Stimulated activated CD8-positive, alpha-beta memory T cell treated with anti-CD3 and anti-CD28 coated beads, Interleukin-15, amount 100 ng/mL, for 1 hour (primary cell): ENCODE data around the gene OSBPL6.

Experiments
- DNase-seq: peaks from one replicate; pipeline ENCODE4 v3.0.0-alpha.2; 2020; ENCODE audit warnings: low read depth

The OSBPL6 gene

DNA sequence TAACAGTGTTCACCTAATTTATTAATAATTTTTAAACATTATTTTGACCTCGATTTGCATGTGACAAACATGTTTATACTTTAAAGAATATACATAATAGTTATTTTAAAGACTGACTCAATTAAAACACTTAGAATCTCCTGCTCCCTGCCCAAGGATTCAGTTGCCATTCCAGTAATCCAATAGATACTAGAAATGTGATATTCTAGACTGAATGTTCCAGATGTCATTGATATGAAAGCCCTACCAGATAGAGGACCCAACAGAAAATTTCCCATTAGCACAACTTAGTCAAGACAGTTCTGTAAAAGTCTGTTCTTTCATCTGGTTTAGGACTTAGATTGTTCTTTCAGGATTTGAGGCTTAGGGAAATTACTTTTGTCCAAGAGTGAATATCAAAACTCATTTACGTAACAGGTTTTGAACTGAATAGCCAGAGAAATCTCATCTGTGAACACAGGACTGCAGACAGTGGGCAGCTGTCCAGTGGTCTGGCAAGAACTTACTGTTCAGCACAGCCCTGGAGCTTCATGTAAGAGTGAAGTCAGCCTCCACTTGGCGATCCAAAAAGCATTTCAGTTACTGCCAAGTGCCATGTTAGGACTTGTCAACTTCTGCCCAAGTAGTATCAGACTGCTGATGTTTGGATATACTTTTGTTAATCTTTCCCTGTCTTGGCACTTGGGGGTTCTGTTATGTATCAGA, 77.5 kb downstream of the OSBPL6 start:
- no peak for DNase-seq

DNA sequence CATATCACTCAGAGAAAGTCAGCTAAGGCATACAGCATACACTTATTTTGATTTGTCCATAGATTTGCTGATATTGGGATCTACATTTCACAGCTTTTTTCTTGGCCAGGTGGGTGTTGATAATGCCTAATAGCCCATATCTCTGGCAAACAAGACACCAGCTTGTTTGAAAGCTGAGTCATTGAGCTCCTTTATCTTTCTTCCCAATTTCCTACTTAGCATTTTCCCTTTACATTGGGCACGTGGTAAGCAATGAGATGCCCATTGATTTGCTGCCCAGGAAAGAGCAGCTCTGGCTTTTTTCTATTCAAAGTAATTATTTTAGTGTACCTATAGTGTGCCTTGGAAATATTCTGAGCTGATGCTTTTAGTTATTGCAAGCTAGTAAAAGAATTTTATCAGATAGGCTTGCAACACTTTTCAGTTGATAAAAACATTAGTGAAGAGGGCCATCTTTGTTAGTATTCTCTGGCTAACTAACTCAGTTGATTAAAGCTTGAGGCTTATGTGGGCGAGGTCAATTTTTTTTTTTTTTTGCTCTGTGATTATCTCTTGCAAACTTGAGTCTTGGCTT, 79.6 kb downstream of the OSBPL6 start:
- no peak for DNase-seq

DNA sequence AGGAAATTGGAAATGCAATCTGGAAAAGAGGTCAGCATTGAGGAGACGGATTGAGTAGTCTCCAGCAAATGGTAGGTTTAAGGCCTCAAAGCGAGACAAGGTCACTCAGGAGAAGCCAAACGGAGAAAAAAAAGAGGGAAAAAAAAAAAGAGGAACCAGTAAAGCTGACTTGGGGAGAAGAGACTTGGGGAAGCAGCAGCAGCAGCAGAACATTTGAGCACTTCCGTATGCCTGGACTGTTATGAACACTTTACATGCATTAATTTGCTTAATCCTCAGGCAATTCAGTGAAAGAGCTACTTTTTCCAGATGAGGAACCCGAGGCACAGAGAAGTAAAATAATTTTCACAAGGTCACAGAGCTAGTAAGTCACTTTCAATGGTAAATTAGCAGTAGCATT, 81.3 kb downstream of the OSBPL6 start:
- no peak for DNase-seq

DNA sequence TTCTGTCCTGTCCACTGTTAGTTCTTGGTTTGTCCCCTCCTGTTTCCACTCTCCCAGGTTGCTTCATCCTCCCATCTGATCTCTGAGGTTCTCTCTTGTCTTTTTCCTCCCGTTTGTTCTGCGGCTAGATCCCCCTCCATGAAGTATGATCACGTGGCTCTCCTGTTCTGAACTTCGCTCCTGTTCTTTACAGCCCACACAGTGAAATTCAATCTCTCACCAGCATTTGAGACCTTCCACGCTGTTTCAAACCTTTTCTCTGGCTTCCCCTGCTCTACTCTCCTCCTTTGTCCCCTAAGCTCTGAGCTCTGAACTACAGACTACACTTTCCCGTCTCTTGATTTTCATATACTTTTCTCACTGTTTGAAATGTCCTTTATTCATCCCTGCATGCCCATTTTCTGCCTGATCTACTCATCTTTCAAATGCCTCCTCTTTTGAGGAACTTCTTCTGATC, 83.5 kb downstream of the OSBPL6 start:
- no peak for DNase-seq

DNA sequence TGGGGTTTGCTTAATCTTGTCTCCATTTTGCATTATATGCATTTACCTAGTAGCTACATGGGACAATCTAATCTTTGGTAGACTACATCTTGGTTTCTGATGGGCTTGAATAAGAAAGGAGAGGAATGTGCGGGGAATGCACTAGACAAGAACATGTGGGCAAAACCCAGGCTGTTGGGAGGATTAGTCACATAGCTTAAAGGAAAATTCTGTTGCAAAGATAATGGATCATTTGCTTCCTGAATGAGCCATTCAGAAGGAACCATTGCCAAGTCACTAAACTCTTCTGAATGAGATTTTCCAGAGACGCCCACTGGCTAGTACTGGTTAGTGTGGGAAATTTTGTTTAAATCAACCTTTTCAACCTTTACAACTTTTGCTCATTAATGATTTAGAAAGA, 84.8 kb downstream of the OSBPL6 start:
- DNase-seq, result no peak

DNA sequence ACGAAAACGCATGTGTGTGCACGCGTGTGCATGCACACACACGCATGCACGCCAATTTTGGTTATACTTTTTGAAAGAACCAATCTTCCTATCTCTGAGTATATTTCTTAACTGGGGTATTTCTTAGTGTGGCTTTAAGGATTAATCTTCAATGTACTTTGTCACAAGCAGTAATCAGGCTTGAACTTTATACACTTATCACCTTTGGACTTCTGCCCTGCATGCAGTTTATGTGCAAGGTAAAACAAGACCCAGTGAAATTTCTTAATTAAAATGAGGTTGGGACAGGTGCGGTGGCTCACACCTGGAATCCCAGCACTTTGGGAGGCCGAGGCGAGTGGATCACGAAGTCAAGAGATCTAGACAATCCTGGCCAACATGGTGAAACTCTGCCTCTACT, 85.3 kb downstream of the OSBPL6 start:
- DNase-seq, result no peak

DNA sequence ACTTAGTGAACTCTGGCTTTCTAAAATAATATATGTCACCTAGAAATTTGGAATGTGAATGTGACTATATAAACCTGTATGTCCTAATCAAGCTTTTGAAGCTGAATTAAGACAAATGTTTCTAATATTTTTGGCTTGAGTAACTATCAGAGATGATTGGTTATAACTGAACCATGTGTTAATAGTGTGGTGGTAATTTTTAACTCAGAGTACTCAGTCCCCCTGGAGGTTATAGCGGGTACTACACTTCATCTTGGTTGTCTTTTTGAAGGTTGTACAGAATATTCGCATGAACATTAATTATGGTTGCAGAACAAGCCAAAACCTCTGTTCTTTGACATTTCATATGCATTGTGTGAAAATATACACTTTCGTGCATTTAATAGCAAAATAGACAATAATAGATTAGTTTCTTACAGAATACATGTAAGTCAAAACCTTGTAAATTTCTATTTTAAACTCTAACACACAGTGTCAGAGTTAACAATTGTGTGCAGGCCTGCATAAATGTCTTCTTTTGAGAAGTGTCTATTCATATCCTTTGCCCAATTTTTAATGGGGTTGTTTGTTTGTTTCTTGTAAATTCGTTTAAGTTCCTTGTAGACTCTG, 86.0 kb downstream of the OSBPL6 start:
- DNase-seq, result peak; percentile 14

DNA sequence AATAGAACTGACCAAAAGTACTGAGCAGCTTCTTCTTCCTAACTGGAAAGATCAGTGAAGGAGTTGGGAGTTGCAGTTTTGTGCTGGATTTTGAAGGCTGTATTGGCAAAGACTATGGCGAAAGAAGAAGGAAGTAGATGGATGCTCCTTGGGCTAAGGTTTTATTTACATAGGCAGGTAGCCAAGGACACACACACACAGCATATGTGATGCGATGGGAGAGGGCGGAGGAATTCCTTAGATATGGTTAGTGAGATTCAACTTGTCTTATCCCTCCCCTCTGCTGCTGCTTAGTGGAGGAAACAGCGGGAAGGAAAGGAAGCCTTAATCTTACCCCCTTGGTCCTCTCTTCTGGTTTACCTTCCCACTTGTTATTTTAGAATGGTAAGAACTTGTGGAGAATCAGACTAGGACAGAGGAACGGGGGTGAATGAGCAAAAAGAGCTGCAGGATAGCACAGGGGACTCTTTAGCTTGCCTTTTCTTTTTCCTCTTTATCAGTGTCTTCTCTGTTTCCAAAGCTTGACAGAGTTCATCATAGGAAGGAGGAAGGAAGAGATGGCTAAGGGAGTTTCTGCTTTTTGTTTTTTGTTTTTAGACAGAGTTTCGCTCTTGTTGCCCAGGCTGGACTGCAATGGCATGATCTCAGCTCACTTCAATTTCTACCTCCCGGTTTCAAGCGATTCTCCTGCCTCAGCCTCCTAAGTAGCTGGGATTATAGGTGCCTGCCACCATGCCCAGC, 87.9 kb downstream of the OSBPL6 start:
- DNase-seq, result no peak

DNA sequence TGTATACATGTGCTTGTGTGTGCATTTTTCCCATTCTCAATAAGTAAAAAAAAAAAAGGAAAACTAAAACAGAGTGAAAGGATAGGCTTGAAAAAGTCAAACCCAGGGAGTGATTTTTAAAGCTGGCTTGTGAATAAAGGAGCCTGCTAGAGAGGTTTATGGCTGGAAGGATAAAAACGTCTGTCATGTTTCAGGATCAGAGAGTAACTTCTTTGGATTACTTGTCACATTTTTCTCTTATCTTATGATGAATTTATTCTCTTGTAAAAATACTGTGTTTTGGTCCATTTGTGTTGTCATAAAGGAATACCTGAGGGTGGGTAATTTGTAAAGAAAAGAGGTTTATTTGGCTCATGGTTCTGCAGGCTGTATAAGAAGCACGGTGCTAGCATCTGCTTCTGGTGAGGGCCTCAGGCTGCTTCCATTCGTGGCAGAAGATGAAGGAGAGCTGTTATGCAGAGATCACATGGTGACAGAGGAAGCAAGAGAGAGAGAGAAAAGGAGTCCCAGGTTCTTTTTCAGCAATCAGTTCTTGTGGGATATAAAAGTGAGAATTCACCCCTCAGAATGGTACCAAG, 89.1 kb downstream of the OSBPL6 start:
- no peak for DNase-seq

DNA sequence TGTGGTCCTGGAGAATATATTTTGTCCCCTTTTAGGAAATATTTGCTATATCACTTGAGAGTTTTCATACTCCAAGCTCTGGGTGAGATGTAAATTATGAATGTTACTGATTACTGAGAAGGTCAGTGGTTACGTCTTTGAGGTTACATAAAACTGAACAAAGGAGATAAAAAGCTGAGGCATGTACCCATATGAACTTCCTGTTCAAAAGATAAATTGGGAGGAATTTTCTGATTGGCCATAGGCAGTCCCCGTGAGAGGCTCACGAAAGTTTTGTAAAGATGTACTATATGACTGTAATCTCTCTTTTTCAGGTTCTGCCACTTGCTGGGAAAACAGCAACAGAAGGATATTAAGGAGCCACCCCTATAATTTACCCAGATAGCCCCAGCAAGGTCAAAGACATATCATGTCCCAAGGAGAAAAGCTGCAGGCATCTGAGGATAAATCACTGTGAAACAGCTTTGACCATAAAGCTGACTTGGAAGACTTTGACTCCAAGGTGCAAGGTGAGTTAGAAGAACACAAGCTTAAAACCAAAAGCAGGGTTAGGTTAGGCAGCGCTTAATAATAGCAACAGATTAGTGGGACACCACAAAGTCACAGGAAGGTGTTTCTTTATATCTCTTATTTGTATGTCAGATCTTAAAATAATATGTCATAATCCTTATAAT, 90.4 kb downstream of the OSBPL6 start:
- DNase-seq, result no peak

DNA sequence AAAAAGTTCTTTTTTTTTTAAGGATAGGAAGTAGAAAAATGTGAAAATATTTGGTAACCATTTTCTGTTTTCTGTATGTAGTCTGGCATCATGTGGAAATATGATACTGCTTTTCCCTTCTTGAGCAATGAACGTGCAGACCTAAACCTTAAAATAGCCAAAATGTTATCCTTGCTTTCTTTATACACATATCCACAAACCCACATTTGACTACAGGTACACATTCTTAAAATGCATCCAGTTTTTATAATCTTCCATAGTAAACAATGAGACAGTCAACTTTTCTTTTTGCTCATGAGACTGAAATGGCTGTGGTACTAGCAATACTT, 90.9 kb downstream of the OSBPL6 start:
- DNase-seq, result no peak

DNA sequence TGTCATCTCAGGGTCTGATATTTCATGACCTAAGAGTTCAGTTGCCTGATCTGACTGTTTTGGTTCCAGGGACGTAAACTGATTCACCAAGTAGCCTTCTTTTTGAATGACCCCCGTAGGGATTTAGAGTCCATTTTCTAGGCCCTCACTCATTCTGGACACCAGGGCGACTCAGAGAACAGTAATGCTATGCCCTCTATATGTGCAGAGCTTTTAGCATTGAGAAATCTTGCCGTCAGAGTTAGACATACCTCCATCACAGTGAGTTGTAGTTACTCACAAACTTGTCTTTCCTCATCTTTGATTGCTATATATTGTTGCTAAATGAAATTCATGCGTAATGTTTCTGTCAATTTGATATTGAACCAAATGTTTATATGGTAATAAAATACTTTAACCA, 92.3 kb downstream of the OSBPL6 start:
- DNase-seq, result no peak

DNA sequence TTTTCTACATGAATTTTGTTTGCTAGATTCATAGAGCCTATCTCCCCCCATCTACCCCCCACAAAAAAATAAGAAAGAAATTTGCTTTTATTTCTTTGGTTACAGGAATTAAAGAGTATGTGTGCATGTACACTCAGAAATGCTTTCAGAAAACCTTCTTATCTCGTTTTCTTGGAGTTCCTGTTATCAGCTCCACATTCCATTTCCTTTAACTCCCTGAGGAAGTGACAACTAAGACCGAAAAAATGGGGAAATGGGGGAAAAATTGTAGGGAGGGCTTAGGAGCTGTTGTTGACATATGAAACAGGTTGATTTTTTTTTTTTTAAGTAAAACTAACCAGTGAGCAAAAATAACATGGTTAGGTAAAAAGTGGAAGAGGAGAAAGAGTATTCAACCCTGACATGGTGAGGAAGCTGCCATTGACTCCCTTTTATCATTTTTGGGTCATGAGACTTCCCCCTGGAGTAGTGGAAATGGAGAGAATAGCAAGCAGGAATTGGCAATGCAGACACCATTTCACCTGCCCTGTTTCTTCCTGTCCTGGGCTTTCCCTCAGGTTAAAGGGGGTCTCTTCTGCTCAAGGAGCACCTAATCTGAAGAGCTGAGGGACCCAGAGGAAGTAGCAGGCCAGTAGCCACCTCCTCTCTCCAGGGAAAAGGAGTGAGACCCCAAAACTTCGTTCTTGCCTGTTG, 93.5 kb downstream of the OSBPL6 start:
- DNase-seq, result no peak

DNA sequence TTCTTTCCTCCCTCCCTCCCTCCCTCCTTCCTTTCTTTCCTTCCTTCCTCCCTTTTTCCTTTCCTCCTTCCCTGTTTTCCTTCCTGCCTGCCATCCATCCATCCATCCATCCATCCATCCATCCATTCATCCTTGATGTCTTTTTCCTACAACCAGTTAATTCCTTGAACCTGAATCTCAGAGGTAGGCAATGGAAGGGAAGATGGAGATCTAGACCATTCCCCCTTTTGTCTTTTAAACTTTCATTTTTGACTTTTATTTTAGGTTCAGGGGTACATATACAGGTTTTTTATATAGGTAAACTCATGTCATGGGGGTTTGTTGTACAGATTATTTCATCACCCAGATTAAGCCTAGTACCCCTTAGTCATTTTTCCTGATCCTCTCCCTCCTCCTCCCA, 97.4 kb downstream of the OSBPL6 start:
- DNase-seq, result no peak

DNA sequence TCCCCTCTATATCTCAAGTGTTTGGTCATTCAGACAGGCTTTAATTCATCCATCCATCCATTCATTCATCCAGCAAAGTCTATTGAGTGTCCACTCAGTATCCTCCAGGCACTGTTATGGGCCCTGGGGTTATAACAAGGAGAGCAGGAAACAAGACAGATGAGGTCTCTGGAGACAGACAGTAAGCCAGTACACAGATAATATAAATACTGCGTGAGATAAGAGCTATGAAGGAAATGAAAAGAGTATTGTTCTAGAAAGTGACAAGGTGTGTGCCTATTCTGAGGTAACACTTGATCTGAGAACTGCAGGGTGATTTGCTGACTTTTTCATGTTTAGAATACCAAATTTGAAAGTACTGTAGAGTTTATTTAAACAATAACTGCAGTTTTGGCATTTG, 98.3 kb downstream of the OSBPL6 start:
- DNase-seq, result no peak

DNA sequence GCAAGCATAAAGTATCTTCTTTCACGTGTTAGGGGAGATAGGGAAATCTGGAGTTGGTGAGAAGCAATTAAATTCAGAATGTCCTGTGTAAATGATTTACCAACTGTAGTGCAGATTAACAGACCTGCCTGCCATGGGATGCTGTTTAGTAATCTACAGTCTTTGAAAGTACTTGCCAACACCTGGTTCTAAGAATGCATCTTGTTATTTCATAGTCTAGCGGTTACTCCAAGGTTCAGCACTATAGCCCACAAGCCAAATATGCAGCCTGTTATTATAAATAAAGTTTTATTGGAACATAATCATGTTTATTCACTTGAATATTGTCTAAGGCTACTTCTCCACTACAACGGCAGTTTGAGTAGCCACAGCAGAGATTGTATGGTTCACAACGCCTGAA, 100.8 kb downstream of the OSBPL6 start:
- DNase-seq, result no peak

DNA sequence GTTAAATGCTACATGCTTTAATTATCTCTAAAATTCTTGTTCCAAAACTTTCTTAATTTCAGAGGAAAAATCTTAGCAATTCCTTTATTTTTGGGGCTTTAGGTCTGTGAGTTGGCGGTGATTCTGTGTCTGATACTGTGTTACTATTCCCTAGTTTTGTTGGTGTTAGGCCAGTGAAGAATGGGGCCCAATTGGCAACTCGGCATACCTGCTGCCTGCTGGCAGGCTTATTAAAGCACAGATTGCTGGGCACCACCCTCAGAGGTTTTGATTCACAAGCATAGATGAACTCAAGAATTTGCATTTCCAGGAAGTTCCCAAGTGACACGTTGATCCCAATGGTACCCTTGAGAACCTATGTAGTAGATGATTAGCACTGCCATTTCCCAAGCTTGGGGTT, 101.6 kb downstream of the OSBPL6 start:
- DNase-seq, result no peak

DNA sequence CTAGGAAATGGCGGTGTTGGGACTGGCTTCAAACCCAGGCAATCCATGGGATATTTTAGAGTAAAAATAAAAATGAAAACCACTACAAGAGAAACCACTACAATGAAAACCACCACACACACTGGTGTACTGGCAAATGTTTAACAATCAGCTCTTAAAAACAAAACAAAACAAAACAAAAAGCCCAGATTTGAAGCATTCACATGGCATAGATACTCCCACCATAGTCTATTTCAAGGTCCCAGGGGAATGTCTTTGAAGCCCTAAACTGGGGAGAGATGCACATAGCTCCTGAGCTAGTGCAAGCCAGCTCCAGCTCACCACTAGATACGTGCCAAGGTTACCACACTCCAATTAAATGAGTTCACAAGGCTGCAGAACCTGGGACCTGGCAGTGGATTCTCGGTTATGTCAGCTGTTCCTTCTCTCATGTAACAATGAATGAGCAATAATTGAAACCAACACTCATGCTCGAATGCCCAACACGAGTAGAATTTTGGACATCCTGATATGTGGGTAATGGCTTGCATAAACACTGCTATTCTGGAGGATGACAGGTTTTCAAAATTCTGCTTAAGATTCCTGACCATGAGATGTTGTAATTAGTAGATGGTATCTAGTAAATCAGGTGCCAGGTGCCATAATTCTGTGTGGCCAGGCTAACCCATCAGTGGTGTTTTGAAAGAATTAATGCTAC, 102.2 kb downstream of the OSBPL6 start:
- DNase-seq, result no peak

DNA sequence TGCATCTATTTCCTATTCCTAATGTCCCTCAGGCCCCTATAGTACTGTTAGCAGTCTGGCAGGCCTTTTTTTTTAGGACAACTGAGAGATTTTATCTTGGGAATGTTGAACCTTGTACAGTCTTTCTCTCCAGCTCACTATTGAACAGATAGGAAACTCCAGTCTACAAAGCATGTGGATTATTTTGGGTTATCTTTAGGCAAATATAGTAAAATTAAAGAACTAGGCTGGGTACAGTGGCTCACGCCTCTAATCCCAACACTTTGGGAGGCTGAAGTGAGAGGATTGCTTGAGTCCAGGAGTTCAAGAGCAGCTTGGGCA, 102.7 kb downstream of the OSBPL6 start:
- DNase-seq, result no peak

DNA sequence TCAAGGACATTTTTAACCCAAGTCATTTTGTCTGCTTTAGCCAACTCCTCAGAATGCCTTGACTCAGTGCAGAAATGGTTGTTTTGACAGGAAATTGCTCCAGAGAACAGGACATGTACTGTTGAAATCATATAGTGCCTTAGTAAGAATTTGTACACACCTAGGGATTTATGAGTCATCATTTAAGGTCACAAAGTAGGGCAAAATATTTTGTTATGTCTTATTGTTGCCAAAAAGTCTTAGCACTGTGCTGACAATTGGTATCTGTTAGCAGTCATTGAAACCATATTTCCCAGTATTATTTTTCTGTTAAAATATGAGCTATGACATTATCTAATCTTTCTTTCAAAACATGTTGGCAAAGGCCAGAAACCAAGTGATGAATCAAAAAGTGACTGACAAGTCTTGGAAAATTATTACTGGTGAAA, 104.5 kb downstream of the OSBPL6 start:
- DNase-seq, result no peak

DNA sequence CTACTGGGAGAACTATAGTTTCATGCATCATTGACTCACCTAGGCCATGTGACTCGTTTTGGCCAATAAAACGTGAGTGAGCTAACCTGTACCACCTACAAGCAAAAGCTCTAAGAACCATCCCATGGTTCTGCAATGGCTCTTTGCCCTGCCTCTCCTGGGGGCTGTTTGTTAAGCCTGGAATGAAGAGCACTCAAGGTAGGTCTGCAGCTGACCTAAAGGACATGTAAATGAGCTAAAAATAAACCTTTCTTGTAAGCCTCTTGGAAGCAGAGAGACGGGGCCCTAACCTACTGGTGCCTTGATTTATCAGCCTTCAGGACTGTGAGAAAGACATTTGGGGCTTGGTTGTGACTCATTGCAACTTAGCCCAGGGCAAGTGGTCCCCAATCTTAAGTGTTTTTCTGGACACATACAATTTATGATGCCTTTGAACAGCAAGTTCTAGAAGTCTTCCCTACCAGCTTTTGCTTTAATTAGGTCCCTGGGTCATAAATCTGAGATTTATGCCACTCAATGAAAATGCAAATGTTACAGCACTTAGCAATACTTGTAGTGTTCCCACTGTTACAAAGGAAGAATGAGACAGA, 107.4 kb downstream of the OSBPL6 start:
- no peak for DNase-seq
